Activated CD8-positive, alpha-beta memory T cell treated with anti-CD3 and anti-CD28 coated beads for 24 hours (primary cell): ENCODE results near the gene EHMT1.
"Not testable (repeated sequence)": the region's sequence is repeated elsewhere in the genome, so short reads cannot be mapped to it uniquely, and the experiment has no call there.

ENCODE experiments used
- DNase-seq: peaks from one replicate; pipeline ENCODE4 v3.0.0-alpha.2; 2020

Gene EHMT1

DNA sequence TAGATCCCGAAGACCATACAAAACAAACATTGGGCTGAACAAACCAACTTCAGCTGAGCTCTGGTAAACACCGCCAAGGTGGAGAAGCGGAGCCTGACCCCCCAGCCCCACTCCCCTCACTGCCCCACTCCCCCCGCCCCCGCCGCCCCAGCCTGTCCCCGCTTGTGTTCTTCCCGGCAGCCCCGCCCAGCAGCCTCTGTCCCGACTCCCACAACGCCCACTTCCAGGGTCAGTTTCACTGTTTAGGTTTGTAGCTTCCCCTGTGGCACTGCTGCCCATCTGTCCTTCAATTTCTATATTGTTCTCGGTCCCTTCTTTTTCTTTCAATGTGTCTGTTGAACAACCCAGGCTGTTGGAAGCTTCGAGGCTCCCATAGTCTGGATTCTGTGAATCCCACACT, 146.7 kb downstream of the EHMT1 start:
- DNase-seq, result no peak

DNA sequence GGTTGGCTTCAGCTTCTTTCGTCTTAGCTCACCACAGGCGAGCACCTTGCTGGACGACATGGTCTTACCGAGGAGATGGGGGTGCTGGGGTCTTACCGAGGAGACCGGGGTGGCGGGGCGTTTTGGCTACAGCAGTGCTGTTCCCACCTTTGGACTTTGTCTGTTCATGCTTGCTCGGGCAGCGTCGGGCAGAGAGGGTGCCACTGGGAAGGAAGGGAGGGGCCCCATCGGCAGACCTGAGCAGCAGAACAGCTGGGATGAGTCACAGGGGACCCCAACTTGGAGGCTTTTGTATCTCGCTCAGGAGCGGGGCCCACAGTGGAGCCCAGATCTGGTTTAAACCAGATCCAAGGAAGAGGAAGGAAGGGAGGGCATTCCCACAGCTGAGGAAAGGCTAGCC, 152.8 kb downstream of the EHMT1 start:
- no peak for DNase-seq

DNA sequence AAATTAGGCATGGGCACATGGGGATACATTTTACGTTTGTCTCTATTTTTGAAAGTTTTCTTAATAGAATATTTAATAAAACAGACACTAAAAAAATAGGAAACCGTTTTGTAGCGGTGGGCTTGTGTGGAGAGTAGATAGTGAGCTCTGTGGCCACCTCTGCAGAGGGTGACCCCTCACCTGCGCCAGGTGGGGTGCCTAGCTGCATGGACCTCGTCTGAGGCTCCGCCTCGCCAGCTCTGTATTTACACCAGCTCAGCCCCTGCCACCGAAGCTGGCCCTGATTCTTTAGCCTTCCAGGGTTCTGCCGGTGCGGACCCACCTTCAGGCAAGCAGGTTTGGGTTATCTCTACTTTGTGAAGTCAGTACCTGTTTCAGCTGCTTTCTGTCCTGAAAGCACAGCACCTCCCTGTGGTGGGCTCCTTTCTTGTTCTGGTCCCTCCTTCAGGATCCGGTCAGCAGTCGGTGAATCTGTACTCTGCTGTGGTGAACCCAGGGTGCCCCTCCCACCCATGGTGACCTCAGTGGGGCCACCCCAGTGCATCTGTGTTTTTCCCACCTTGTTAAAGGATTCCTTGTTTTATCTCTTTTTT, 153.6 kb downstream of the EHMT1 start:
- no peak for DNase-seq

DNA sequence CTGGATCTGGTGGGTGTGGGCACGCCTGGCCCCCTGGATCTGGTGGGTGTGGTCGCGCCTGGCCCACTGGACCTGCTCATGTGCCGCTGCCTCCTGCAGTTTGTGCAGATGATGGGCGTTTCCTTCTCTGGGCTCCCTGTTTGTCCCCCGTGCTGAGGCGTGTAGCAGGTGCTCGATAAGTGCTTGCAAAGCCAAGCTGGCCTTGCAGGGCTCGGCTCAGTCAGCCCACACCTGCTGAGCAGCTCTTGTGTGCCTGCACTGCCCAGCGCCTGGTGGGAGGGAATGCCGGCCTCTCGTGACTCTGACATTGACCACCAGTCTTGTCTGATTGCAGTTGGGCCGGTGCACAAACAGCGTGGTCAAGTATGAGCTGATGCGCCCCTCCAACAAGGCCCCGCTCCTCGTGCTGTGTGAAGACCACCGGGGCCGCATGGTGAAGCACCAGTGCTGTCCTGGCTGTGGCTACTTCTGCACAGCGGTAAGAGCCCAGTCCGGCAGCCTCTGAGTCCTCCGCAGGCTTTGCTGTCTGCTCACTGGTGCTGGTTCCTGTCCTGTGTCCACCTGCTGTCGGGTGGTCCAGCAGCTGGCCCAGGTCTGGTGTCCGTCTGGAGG, 156.1 kb downstream of the EHMT1 start:
- no peak for DNase-seq

DNA sequence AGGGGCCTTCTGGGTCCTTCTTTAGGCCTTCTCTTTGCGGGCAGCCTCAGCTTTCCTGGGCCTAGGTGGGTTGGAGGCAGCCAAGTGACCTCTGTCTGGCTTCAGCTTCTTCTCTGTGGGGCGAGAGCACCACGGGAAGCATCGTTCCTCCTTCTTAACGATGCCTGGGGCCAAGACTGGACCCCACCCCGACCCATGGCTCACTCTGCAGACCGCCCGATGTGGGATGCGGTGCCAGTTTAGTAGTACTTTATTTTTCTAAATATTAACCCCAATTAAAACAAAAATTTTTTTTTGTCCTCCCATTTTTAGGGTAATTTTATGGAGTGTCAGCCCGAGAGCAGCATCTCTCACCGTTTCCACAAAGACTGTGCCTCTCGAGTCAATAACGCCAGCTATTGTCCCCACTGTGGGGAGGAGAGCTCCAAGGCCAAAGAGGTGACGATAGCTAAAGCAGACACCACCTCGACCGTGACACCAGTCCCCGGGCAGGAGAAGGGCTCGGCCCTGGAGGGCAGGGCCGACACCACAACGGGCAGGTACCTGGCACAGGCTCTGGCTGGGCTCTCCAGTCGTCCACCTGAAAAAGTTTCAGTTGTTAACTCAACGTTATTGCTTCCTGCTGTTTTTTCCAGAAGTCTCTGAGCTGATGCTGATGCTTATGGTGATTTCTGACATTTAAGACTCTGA, 157.6 kb downstream of the EHMT1 start:
- no peak for DNase-seq

DNA sequence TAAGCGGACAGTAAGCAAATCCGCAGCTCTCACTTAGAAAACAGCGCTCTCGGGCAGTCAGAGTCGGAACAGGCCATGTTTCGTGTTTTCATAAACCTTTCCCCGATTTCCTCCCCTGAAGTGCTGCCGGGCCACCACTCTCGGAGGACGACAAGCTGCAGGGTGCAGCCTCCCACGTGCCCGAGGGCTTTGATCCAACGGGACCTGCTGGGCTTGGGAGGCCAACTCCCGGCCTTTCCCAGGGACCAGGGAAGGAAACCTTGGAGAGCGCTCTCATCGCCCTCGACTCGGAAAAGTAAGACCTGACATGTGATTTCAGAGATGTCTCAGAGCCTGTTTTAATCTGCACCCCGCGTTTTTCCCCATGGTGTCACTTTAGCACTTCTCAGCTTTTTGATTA, 159.0 kb downstream of the EHMT1 start:
- DNase-seq, result no peak

DNA sequence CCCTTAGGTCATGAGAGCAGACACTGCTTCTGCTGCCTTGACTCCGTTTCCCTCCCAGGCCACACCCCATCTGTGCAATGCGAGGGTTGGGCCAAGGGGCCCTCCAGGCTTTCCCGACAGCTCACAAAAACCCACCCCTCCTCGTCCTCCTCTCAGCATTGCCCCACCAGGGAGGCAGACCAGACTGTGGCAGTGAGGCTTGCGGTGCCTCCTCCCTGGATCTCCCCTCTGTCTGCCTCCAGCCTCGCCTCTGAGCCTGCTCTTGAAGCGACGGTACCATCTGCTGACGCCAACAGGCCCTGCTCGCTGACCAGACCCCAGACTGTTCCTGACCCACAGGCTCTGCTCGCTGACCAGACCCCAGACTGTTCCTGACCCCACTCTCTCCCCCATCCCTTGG, 159.5 kb downstream of the EHMT1 start:
- no peak for DNase-seq

DNA sequence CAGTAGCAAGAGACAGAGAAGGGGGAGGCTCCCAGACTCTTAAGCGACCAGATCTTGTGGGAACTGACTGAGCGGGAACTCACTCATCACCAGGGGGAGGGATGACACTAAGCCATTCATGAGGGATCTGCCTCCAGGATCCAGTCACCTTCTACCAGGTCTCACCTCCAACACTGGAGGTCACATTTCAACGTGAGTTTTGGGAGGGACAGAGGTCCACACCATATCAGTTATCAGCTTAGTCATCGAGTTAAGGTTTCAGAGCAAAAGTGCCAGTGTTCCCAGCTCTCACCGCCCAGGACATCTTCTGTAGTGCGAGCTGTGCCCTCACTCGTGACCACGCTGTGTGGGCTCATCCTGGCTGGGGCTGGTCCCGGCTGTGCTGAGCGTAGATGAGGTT, 160.1 kb downstream of the EHMT1 start:
- DNase-seq, result no peak

DNA sequence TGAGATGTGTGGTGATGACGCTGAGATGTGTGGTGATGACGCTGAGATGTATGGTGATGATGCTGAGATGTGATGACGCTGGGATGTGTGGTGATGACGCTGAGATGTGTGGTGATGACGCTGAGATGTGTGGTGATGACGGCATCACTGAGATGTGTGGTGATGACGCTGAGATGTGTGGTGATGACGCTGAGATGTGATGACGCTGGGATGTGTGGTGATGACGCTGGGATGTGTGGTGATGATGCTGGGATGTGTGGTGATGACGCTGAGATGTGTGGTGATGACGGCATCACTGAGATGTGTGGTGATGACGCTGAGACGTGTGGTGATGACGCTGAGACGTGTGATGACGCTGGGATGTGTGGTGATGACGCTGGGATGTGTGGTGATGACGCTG, 161.2 kb downstream of the EHMT1 start:
- DNase-seq, result not testable (repeated sequence)

DNA sequence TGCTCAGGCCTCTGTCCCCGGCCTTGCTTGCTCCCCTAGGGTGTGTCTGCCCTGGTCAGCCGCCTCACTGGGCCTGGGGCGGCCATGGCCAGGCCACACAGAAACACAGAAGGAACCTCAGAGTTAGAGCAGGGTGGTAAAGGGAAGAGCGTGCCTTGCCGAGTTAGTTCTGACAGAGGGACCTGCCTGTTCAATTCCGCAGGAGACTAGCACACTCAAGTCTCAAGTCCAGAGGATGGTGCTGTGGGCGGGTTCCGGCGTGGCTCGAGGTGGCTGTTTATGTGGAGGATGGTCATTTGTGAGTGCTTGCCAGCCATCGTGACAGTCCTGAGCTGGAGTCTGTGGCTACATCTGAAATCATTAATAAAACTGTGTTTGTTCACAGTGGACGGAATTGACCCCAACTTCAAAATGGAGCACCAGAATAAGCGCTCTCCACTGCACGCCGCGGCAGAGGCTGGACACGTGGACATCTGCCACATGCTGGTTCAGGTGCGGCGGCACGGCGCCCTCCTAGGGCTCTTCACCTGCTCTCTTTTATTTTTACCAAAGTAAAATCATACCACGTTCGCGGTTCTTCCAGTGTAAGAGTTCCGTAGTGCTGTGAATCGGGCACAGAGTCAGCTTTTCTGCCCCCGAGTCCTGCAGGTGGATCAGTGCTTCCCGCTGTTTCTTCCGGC, 163.2 kb downstream of the EHMT1 start:
- DNase-seq, result no peak

DNA sequence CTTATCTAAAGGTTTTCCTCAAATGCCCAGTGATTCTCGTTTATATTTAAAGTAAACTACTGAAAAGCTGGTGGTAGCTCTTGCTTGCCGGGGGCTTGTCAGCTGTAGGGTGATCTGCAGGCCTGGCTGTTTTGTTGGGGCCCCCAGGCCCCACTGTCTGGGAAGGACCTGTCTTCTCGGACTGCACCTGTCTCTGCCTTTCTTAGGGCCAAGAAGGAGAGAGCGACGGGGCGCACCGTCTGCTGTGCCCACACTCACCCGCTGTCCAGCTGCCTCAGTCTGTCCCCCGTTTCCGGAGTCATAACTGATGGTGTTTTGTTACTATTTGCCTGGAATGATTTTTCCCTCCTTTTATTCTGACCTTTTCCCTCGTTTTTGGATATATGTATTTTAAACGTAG, 164.7 kb downstream of the EHMT1 start:
- DNase-seq, result no peak

DNA sequence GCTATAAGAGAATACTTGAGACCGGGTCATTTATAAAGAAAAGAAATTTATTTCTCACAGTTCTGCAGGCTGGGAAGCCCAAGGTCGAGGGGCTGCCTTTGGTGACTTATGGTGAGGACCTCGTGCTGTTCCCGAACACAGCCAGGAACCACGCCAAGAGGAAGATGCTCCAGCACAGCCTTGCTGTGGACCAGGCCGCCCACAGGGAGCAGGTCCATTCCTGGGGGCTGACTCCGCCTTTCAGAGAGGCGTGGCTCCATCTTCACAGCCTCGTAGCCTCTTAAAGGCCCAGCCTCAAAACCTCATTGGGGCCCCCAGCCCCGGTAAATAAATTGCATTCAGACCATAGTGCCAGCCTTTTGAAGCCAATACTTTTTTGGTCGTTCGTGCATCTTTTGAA, 165.2 kb downstream of the EHMT1 start:
- DNase-seq, result no peak

DNA sequence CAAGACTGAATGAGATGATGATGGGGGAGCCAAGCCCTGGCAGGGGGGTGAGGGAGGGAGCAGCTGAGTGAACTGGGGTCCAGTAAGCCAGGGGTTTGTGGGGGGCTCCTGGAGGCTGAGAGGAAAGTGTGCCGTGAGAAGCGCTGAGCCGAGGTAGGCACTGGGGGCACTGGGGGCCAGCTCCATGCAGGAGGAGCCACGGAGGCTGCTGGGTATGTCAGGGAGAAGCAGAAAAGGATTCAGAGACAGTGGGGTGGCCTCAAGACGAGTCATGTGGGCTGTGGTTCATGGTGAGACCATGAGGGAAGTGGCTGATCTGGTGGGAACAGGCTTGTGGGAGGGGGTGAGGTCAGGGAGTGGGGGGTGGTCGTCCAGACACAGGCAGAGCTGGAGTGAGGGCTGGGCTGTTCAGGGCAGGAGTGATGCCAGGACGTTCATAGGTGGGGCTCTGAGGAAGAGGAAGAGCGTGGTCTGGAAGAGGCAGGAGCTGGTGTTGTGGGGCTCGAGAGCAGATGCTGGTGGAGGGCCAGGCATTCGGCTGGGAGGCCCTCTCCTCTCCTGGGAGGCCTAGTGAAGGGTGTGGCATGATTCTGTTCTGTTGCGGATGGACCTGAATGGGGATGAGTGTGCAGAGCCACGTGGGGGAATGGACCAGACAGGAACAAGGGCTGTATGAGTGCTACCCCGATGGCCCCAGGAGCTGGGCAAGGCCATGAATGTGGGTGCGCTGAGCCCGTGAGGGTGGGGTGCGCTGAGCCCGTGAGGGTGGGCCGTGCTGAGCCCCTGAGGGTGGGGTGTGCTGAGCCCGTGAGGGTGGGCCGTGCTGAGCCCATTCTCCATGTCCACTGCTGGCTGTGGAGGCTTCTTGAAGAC, 166.1 kb downstream of the EHMT1 start:
- DNase-seq, result no peak

DNA sequence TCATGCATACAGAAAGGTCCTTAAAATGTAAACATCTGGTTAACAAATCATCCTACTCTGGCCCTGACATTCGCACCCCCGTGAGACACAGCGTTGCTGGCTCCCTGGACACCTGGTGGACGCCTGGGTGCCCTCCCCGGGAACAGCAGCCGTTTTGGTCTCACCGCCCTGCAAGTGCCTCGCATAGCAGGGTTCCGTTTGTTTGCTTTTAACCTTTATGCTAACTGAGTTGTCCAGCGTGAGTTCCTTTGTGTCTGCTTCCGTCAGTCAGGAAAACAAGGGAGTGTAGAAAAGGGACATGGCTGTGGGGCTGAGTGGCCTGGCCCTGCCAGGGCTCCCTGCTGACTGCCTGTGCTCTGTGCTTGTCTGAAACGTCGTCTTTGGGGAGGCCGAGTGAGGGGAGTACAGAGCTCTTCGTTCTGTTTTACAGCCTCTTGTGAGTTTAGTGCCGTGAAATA, 166.9 kb downstream of the EHMT1 start:
- DNase-seq, result no peak

DNA sequence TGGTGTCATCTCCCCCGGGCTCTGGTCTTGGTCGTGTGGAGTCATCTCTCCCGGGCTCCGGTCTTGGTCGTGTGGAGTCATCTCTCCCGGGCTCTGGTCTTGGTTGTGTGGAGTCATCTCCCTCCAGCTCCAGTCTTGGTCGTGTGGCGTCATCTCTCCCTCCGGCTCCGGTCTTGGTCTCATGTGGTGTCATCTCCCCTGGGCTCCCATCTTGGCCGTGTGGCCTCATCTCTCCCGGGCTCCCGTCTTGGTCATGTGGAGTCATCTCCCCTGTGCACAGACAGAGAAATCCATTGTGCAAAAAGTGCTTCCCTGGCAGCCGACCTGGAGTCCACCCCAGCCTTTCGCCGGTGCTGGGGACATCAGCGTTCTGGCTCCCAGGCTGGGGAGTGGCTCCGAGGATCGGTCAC, 167.7 kb downstream of the EHMT1 start:
- no peak for DNase-seq

DNA sequence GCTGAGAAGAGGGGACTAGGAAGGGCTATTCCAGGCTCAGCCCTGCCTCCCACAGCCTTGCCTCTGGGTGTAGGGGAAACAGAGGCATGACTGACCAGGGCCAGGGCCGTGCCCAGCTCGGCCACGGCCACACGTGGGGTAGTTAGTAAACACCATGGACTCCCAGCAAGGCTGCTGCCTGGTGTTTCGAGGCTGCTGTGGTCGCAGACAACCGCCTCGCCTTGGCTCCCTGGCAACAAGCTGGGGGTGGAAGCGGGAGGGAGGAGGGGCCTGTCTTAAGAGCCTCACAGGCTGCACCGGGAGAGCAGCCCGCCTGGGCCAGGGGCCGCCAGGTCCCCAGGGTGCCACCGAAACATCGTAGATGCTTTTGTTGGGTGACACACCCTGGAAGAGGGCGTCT, 168.6 kb downstream of the EHMT1 start:
- DNase-seq, result no peak

DNA sequence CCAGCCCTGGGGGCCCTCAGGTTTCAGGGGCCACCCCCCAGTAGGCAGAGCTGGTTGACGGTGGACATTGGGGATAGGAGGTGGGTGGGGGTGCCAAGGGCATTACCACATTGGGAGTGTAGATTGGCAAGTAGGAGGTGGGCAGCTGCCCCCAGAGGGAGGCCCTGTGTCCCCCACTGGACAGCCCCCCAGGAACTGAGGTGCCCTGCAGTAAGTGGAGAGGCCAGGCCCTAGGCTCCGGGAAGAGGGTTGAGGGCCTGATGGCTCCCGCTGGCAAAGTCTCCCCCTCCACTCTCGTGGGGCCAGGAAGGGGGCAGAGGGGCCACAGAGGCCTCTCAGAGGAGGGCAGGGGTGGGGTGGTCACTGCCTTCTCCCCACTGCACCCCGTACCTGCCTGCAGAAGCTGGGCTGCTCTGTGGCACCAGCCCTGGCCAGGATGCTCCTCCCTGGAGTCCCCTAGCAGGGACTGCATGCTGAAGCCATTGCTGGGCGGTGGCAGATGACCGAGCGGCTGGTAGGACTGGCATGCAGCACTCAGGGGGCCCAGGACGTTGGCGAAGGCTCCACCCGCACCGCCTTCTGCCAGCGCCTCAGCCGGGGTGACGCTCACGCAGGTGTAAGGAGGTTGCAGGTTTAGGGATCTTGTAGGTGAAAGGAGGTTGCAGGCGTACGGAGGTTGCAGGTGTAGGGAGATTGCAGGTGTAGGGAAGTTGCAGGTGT, 169.1 kb downstream of the EHMT1 start:
- no peak for DNase-seq

DNA sequence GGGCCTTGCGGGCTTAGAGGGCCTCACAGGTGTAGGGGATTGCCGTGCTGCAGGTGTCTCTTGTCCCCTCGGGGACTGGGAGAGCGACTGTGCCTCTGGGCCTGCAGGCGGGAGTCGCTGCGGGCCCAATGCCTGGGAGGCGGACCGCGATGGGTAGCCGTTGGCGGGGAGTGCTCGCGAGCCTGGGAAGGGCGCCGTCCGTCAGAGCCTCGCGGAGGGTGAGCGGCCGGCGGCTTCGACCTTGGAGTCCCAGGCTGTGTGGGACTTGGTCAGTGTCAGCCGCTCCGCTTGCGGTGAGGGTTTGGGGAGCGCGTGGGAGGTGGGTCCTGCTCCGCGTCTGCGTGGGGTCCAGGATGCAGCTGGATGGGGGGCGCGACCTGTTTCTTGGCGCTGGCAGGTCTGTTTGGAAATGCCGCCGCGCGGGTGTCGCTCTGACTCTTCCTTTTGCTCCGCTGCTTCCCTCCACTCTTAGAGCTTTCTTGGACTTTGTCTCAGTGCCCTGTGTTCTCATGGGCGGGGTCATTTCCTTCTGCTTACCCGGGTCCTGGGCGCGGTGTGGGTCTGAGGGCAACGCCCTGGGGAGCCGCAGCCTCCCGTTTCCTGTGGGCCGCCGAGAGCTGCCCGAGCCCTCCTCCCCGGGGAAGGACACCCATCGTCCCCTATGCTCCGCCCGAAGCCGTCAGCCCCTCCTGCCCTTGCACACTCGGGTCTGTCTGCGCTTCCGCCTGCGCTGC, 169.9 kb downstream of the EHMT1 start:
- DNase-seq, result no peak

DNA sequence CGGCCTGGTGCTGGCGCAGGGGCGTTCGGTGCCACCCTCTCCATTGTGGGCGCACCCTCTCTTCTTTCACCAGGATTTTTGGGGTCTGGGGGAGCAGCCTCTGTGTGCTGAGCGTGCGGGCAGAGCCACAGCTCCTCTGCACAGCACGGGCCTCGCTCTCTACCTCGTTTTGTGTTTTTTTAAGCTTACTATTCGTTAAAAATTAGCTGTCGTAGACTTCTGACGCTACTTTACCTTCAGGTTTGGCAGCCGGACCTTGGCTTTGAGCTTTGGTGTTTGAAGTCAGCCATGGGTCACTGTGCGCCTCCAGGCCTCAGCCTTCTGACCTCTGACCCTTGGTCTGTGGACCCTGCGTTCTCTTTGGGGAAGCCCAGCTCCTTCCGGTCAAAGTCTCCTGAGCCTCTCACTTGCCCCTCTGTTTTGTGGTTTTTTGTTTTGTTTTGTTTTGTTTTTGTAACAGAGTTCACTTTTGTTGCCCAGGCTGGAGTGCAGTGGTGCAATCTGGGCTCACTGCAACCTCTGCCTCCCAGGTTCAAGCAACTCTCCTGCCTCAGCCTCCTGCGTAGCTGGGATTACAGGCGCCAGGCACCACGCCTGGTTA, 170.6 kb downstream of the EHMT1 start:
- no peak for DNase-seq

DNA sequence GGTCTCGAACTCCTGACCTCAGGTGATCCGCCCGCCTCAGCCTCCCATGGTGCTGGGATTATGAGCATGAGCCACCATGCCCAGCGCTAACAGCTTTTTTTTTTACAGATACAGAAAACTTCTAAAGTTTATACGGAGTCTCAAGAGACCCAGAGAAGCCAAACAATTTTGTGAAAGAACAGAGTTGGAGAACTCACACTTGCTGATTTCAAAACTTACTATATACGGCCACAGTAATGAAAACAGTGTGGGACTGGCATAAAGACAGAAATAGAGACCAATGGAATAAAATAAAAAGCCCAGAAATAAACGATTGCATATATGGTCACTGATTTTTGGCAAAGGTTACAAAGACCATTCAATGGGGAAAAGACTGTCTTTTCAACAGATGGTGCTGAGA, 173.1 kb downstream of the EHMT1 start:
- DNase-seq, result no peak

DNA sequence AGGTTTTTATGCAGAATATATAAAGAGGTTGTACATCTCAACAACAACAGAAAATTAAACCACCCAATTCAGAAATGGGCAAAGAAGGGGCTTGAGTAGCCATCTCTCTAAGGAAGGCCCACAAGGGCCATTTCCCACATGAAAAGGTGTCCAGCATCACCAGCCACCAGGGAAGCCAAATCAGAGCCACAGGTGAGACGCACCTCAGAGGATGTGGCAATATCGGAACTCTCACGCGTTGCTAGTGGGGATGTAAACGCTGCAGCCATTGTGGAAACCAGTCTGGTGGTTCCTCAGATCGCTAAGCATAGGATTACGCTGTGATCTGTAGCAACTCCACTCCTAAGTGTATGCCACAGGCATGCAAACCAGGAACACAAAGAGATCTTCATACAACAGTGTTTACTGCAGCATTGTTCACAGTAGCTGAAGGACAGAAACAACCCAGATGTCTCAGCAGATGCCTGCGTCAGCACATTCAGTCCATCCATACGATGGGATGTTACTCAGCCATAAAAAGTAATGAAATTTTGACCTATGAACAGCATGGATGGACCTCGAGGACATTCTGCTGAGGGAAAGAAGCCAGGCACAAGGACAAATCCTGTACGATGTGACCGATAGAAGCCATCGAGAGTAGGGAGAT, 174.5 kb downstream of the EHMT1 start:
- no peak for DNase-seq
